Vagina (tissue), 2 donors: ENCODE data around the gene PKDCC.

Experiments
- CTCF ChIP-seq, 3 experiments: fragments of 450-650 bp in 2 of 3; fragments of 200-600 bp in 1 of 3; sonication (generic) in 1 of 3; IDR thresholded peaks; one replicate each; pipeline ENCODE4 v1.5.1; 2017 to 2019; ENCODE audit warnings: antibody characterized with exemption in 3 of 3, mild to moderate bottlenecking in 2 of 3, moderate library complexity in 2 of 3
- POLR2A ChIP-seq, 2 donors: fragments of 450-650 bp; IDR thresholded peaks; one replicate each; pipeline ENCODE4 v1.6.1; 2017; ENCODE audit warnings: antibody characterized with exemption in 2 of 2, mild to moderate bottlenecking in 2 of 2, moderate library complexity in 2 of 2
- POLR2AphosphoS5 ChIP-seq, 2 donors: sonication (generic); formaldehyde crosslinking; IDR thresholded peaks; one replicate each; pipeline ENCODE4 v1.9.0; 2017; ENCODE audit warnings: antibody characterized with exemption in 2 of 2, mild to moderate bottlenecking in 2 of 2, low read depth in 1 of 2; ENCODE audit not compliant: insufficient read depth in 1 of 2

GRCh38 chr2:42046819-42047487 is 868 bp upstream of the PKDCC start:
- TF ChIP-seq CTCF (IDR thresholded peaks at IDR 0.05), result no peak
- peak in 1 of 2 donors; percentile 19 for TF ChIP-seq POLR2A (IDR thresholded peaks at IDR 0.05)
- TF ChIP-seq POLR2AphosphoS5 (IDR thresholded peaks at IDR 0.05; ENCODE audit: insufficient read depth in 1 of 2, low read depth in 1 of 2), result peak in 1 of 2 donors; percentile 64
